NCI-H1436 (cell line): ENCODE measurements around the gene PSENEN.
"Not testable (repeated sequence)": the region's sequence is repeated elsewhere in the genome, so short reads cannot be mapped to it uniquely, and the experiment has no call there.

Experiments used
- DNase-seq: peaks from one replicate; lab custom pipeline; 2025; lab: John Stamatoyannopoulos, UW

PSENEN gene

GRCh38 chr19:35751839-35752745 lies 6.6 kb downstream of the PSENEN start:
- no peak for DNase-seq

GRCh38 chr19:35752746-35753350 lies 7.4 kb downstream of the PSENEN start:
- no peak for DNase-seq

- no peak for DNase-seq
Observed at GRCh38 chr19:35753634-35754369, 8.4 kb downstream of the PSENEN start.

- DNase-seq = no peak
Observed at GRCh38 chr19:35754370-35755130, 9.1 kb downstream of the PSENEN start.

GRCh38 chr19:35755131-35755549 lies 9.7 kb downstream of the PSENEN start:
- no peak for DNase-seq

GRCh38 chr19:35755550-35756376 lies 10.3 kb downstream of the PSENEN start:
- DNase-seq = no peak

GRCh38 chr19:35756377-35757230 lies 11.2 kb downstream of the PSENEN start, which contains the start of gene HSPB6:
TSS of gene HSPB6 (minus strand) at chr19:35757029. CDS start at chr19:35757008, 21 bp downstream.
- DNase-seq = no peak

GRCh38 chr19:35757231-35757748 lies 11.8 kb downstream of the PSENEN start:
- no peak for DNase-seq

- peak; percentile 98 for DNase-seq
Observed at GRCh38 chr19:35757749-35758608, 12.5 kb downstream of the PSENEN start, which contains the start of gene PROSER3. TSS of gene PROSER3 (plus strand) at chr19:35758176. CDS start at chr19:35758216, 40 bp downstream.

GRCh38 chr19:35759697-35760096 lies 14.2 kb downstream of the PSENEN start:
- DNase-seq = no peak

GRCh38 chr19:35760711-35761349 lies 15.4 kb downstream of the PSENEN start:
- no peak for DNase-seq

GRCh38 chr19:35764432-35765315 lies 19.2 kb downstream of the PSENEN start:
- DNase-seq = no peak

GRCh38 chr19:35766571-35767104 lies 21.2 kb downstream of the PSENEN start:
- no peak for DNase-seq

- DNase-seq = no peak
Observed at GRCh38 chr19:35767288-35768081, 22.0 kb downstream of the PSENEN start.

GRCh38 chr19:35768082-35768421 lies 22.6 kb downstream of the PSENEN start:
- no peak for DNase-seq

- DNase-seq = not testable (repeated sequence)
Observed at GRCh38 chr19:35772362-35772761, 26.9 kb downstream of the PSENEN start.
